ENCODE measurements around the gene CDR2L. TPM values are rescaled to one million over a fixed set of nuclear protein-coding genes. Genes with fewer than 3 reads are reported as not detected.

The CDR2L gene
- polyA plus RNA-seq, 1 of the 3 experiments (the other 2 are of a cell fraction) = 21.2 TPM

DNA sequence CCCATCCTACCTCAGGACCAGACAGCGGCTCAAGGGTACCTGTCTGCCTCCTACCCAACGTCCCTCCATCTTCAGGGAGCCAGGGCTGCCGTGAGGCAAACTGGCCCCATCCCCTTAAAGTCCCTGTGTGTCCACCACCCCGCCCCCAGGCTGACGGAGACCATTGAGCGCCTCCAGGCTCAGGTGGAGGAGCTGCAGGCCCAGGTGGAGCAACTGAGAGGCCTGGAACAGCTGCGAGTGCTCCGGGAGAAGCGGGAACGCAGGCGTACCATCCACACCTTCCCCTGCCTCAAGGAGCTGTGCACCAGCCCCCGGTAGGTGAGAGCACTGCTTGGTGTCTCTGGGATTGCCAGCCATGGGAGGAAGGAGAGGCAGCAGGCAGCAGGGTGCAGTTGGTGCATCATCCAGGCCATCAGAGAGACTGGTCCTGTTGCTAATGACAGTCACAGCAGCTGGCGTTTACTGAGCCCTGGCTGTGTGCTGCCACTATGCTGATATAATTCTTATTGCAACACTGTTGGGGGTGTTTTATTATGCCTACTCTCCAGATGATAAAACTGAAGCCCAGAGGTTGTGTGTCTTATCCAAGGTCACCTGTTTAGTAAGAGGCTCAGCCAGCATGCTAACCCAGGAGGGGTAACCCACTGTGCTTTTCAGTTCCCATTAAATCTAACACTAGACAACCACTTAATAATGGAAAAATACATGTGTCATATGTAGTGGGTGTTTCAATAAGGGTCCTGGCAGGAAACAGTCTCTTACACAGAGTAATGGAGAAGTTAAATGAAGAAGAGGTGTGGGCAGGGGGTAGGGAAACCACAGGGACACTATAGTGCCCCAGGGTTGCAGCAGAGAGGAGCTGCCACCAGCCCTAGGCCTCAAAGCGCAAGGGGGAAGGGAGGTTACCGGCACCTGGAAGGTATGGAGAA, 14.7 kb downstream of the CDR2L start:
- POLR2A ChIA-PET = interaction anchor here (1.5 kb wide), 1 partner anchor 9 kb away, joined by 3 read pairs; no protein-coding TSS in a partner anchor
- Histone ChIP-seq H3K27me3 (ENCODE audit: insufficient read depth) (no peaks in the 10 kb centered on the region), H3K27ac (ENCODE audit: low read depth in 2 of 2, low read length in 1 of 2) (no peak overlapping the region), H3K9me3 (no peaks in the 10 kb centered on the region), H3K9me2 (no peaks in the 10 kb centered on the region), H3K36me3 (replicated peaks in 1 of 2; ENCODE audit: control insufficient read depth in 1 of 2, insufficient read depth in 2 of 2, low read length in 1 of 2) (peaks cover 24 to 32% of the 10 kb centered on the region in 2 experiments), H2AFZ (ENCODE audit: low read depth) (no peak overlapping the region), H3K9ac (no peak overlapping the region), H3K79me2 (ENCODE audit: insufficient read depth) (peaks cover 12% of the 10 kb centered on the region), H4K20me1 (ENCODE audit: insufficient read depth) (no peaks in the 10 kb centered on the region), H3K4me2 (no peak overlapping the region), H3F3A (replicated peaks; ENCODE audit: insufficient read depth) (no peaks in the 10 kb centered on the region), H3K4me1 (ENCODE audit: control insufficient read depth in 1 of 2, insufficient read depth in 2 of 2, low read depth in 1 of 2, low read length in 1 of 2) (no peaks in the 10 kb centered on the region), H3K4me3 (ENCODE audit: low read depth in 2 of 2, low read length in 1 of 2) (no peak overlapping the region)
- TF ChIP-seq, protein P1, sequence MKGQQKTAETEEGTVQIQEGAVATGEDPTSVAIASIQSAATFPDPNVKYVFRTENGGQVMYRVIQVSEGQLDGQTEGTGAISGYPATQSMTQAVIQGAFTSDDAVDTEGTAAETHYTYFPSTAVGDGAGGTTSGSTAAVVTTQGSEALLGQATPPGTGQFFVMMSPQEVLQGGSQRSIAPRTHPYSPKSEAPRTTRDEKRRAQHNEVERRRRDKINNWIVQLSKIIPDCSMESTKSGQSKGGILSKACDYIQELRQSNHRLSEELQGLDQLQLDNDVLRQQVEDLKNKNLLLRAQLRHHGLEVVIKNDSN (IDR thresholded peaks at IDR 0.05; ENCODE audit: borderline replicate concordance, low read depth) = no peak
- TF ChIP-seq GABPA (IDR thresholded peaks at IDR 0.05; ENCODE audit: low read depth) (no peak), RFX5 (IDR thresholded peaks at IDR 0.05; ENCODE audit: low read length) (no peak), GATA2 (CRISPR knock-in tag; IDR thresholded peaks at IDR 0.05) (no peak), MXI1 (IDR thresholded peaks at IDR 0.05; ENCODE audit: low read depth, low read length) (no peak), YY1 (IDR thresholded peaks at IDR 0.05; ENCODE audit: low read depth) (no peak), RXRA (IDR thresholded peaks at IDR 0.05; ENCODE audit: borderline replicate concordance, low read depth) (no peak)
- CTCF ChIA-PET = interaction anchor here (1.0 to 19.8 kb wide), 4 partner anchors 12 to 128 kb away, joined by 3 to 295 read pairs (median 4); partner anchors contain the start of gene CDR2L
- no peak for DNase-seq
- WGBS (ENCODE audit: low lambda C conversion rate) = 95% methylated on average over 15 of the region's 15 CpGs

DNA sequence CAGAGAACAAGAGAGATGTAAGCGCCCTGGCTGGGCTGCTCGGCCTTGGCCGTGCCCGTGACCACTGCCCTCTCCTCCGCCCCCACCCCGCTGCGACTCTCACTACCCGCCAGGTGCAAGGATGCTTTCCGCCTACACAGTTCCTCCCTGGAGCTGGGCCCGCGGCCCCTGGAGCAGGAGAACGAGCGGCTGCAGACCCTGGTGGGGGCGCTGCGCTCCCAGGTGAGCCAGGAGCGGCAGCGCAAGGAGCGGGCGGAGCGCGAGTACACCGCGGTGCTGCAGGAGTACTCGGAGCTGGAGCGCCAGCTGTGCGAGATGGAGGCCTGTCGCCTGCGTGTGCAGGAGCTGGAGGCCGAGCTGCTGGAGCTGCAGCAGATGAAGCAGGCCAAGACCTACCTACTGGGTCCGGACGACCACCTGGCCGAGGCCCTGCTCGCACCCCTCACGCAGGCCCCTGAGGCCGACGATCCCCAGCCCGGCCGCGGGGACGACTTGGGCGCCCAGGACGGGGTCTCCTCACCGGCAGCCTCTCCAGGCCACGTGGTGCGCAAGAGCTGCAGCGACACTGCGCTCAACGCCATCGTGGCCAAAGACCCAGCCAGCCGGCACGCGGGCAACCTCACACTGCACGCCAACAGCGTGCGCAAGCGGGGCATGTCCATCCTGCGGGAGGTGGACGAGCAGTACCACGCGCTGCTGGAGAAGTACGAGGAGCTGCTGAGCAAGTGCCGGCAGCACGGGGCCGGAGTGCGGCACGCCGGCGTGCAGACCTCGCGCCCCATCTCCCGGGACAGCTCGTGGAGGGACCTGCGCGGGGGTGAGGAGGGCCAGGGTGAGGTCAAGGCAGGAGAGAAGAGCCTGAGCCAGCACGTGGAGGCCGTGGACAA, 15.9 kb downstream of the CDR2L start:
- TF ChIP-seq EP300 (IDR thresholded peaks at IDR 0.05; ENCODE audit: borderline replicate concordance in 1 of 2, low read depth in 1 of 2, low read length in 1 of 2) (no peak), JUND (IDR thresholded peaks at IDR 0.05) (no peak), RFX5 (IDR thresholded peaks at IDR 0.05; ENCODE audit: low read length) (no peak)
- TF ChIP-seq, protein P2, sequence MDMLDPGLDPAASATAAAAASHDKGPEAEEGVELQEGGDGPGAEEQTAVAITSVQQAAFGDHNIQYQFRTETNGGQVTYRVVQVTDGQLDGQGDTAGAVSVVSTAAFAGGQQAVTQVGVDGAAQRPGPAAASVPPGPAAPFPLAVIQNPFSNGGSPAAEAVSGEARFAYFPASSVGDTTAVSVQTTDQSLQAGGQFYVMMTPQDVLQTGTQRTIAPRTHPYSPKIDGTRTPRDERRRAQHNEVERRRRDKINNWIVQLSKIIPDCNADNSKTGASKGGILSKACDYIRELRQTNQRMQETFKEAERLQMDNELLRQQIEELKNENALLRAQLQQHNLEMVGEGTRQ (IDR thresholded peaks at IDR 0.05; ENCODE audit: borderline replicate concordance, low read depth, low read length) = no peak
- Histone ChIP-seq H3K4me1 (ENCODE audit: control insufficient read depth in 1 of 2, insufficient read depth in 2 of 2, low read depth in 1 of 2, low read length in 1 of 2) (no peaks in the 10 kb centered on the region), H3K9me3 (no peaks in the 10 kb centered on the region), H3K27me3 (ENCODE audit: insufficient read depth) (no peaks in the 10 kb centered on the region), H3F3A (replicated peaks; ENCODE audit: insufficient read depth) (no peaks in the 10 kb centered on the region), H3K36me3 (replicated peaks in 1 of 2; ENCODE audit: control insufficient read depth in 1 of 2, insufficient read depth in 2 of 2, low read length in 1 of 2) (peaks cover 24 to 32% of the 10 kb centered on the region in 2 experiments), H3K9ac (no peak overlapping the region), H3K79me2 (ENCODE audit: insufficient read depth) (peaks cover 1% of the 10 kb centered on the region; the same call in 1 of the 2 replicates), H3K9me2 (no peaks in the 10 kb centered on the region), H3K4me3 (ENCODE audit: low read depth in 2 of 2, low read length in 1 of 2) (no peak overlapping the region), H3K27ac (ENCODE audit: low read depth in 2 of 2, low read length in 1 of 2) (no peak overlapping the region), H4K20me1 (ENCODE audit: insufficient read depth) (no peaks in the 10 kb centered on the region), H3K4me2 (no peak overlapping the region), H2AFZ (ENCODE audit: low read depth) (no peak overlapping the region)
- DNase-seq = no peak
- POLR2A ChIA-PET = interaction anchor here (5.3 kb wide), 1 partner anchor 14 kb away, joined by 23 read pairs; no protein-coding TSS in a partner anchor
- CTCF ChIA-PET = interaction anchor here (0.7 to 19.8 kb wide), 5 partner anchors 9 to 127 kb away, joined by 3 to 295 read pairs (median 3); partner anchors contain the start of gene MRPL58
- WGBS (ENCODE audit: low lambda C conversion rate) = 94% methylated on average over 63 of the region's 76 CpGs
